ENCODE results near the gene MRS2.
"Not testable (repeated sequence)": the region's sequence is repeated elsewhere in the genome, so short reads cannot be mapped to it uniquely, and the experiment has no call there.

The MRS2 gene

DNA sequence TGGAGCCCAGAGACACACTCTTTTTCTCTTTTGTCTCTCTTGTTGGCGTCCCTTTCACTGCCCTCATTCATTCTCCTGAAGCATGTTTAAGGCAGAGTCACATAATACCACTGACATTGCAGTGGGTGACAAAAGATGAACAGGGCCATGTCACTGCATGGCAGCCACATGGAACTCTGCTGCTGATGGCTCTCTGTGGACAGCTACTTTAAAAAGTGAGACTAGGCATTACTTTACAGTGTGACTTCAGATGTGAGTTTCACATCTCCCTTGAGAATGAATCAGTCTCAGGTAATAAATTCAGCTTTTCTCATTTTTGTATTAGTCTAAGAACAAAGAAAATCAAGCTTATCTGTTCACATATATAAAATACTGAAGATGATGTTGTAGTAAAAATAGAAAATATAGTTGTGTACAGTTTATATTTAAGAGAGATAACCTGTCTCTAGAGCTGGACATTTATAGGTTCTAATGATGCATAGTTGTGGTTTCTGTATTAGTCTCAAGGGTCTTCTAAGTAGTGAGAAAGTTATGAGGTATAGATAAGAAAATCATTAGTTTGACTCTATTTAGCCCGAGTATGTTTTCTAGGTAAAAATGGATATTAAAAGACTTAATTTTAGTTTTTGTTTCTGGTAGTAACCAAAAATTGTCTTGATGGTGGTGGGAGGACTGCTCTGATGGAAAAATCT lies 6.1 kb downstream of the MRS2 start:
- no peak for DNase-seq
- Histone ChIP-seq H3K9me3 (ENCODE audit: severe bottlenecking) (no peaks in the 10 kb centered on the region), H3K27ac (no peak overlapping the region), H3K27me3 (ENCODE audit: insufficient read depth, low read depth, severe bottlenecking) (no peaks in the 10 kb centered on the region), H3K4me3 (ENCODE audit: low read depth, low read length) (no peak overlapping the region), H3K36me3 (peaks cover 91% of the 10 kb centered on the region)
- TF ChIP-seq, protein P1, sequence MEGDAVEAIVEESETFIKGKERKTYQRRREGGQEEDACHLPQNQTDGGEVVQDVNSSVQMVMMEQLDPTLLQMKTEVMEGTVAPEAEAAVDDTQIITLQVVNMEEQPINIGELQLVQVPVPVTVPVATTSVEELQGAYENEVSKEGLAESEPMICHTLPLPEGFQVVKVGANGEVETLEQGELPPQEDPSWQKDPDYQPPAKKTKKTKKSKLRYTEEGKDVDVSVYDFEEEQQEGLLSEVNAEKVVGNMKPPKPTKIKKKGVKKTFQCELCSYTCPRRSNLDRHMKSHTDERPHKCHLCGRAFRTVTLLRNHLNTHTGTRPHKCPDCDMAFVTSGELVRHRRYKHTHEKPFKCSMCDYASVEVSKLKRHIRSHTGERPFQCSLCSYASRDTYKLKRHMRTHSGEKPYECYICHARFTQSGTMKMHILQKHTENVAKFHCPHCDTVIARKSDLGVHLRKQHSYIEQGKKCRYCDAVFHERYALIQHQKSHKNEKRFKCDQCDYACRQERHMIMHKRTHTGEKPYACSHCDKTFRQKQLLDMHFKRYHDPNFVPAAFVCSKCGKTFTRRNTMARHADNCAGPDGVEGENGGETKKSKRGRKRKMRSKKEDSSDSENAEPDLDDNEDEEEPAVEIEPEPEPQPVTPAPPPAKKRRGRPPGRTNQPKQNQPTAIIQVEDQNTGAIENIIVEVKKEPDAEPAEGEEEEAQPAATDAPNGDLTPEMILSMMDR (IDR thresholded peaks at IDR 0.05; ENCODE audit: low read depth, low read length): no peak

DNA sequence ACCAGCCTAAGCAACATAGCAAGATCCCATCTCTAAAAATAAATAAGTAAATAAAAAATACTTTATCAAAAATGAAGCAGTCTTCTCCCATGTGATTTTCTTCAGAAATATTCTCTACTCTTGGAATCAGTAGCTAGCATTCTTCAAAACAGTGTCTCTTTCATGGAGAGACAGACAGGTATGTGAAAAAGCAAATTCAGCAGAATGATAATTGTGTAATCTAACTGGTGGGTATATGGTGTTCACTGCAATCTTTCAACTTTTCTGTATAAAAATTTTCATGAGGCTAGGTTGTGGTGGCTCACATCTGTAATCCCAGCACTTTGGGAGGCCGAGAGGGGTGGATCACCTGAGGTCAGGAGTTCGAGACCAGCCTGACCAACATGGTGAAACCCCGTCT lies 7.9 kb downstream of the MRS2 start:
- Histone ChIP-seq H3K27ac (no peak overlapping the region), H3K4me3 (ENCODE audit: low read depth, low read length) (no peak overlapping the region), H3K27me3 (ENCODE audit: insufficient read depth, low read depth, severe bottlenecking) (no peaks in the 10 kb centered on the region), H3K36me3 (peaks cover 88% of the 10 kb centered on the region), H3K9me3 (ENCODE audit: severe bottlenecking) (no peaks in the 10 kb centered on the region)
- DNase-seq: no peak
- TF ChIP-seq, protein P1 (IDR thresholded peaks at IDR 0.05; ENCODE audit: low read depth, low read length): no peak

DNA sequence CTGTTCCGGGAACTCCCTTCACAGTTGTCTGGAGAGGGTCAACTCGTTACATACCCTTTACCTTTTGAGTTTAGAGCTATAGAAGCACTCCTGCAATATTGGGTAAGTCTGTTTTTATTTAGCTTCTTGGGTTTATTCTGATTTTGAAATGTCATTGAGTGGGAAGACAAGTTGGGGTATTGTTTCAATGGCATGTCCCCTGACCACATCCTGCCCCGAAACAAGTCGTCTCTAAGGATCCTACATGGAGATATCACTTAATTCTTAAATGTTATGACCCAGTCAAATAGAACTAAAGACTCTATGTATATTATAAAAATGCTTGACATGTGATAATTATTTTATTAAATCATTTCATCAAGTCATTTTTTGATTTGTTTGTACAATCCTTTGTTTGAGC lies 9.6 kb downstream of the MRS2 start:
- TF ChIP-seq, protein P1 (IDR thresholded peaks at IDR 0.05; ENCODE audit: low read depth, low read length): no peak
- H3K36me3 ChIP-seq: peaks cover 91% of the 10 kb centered on the region
- no peaks in the 10 kb centered on the region for H3K9me3 ChIP-seq (ENCODE audit: severe bottlenecking)
- H3K27me3 ChIP-seq (ENCODE audit: insufficient read depth, low read depth, severe bottlenecking): no peaks in the 10 kb centered on the region
- no peak overlapping the region for H3K4me3 ChIP-seq (ENCODE audit: low read depth, low read length)
- H3K27ac ChIP-seq: no peak overlapping the region
- DNase-seq: no peak

DNA sequence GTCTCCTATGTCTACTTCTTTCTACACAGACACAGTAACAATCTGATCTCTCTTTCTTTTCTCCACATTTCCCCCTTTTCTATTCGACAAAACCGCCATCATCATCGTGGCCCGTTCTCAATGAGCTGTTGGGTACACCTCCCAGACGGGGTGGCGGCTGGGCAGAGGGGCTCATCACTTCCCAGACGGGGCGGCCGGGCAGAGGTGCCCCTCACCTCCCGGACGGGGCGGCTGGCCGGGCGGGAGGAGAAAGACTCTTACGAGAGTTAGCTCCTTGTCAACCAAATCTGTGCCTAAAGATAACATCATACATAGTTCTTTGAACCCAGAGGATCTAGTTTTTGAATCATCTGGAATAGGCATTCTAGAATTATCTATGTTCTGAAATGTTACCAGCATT lies 11.8 kb downstream of the MRS2 start:
- not testable (repeated sequence) for H3K27me3 ChIP-seq (ENCODE audit: insufficient read depth, low read depth, severe bottlenecking); DNase-seq; H3K27ac ChIP-seq; H3K9me3 ChIP-seq (ENCODE audit: severe bottlenecking); H3K4me3 ChIP-seq (ENCODE audit: low read depth, low read length)
- peaks cover 91% of the 10 kb centered on the region for H3K36me3 ChIP-seq

DNA sequence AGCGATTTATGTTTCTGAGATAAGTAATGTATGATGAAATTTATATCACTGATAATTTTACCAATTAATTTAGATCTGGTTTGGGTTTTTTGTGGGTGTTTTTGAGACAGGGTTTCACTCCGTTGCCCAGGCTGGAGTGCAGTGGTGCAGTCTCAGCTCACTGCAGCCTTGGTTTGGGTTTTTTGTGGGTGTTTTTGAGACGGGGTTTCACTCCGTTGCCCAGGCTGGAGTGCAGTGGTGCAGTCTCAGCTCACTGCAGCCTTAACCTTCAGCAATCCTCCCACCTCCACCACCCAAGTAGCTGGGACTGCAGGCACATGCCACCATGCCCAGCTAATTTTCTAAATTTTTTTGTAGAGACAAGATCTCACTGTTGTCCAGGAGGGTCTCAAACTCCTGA lies 13.0 kb downstream of the MRS2 start:
- no peaks in the 10 kb centered on the region for H3K27me3 ChIP-seq (ENCODE audit: insufficient read depth, low read depth, severe bottlenecking)
- no peak for DNase-seq
- TF ChIP-seq, protein P1 (IDR thresholded peaks at IDR 0.05; ENCODE audit: low read depth, low read length): no peak
- no peak overlapping the region for H3K4me3 ChIP-seq (ENCODE audit: low read depth, low read length)
- no peak overlapping the region for H3K27ac ChIP-seq
- H3K9me3 ChIP-seq (ENCODE audit: severe bottlenecking): no peaks in the 10 kb centered on the region
- H3K36me3 ChIP-seq: peaks cover 91% of the 10 kb centered on the region

DNA sequence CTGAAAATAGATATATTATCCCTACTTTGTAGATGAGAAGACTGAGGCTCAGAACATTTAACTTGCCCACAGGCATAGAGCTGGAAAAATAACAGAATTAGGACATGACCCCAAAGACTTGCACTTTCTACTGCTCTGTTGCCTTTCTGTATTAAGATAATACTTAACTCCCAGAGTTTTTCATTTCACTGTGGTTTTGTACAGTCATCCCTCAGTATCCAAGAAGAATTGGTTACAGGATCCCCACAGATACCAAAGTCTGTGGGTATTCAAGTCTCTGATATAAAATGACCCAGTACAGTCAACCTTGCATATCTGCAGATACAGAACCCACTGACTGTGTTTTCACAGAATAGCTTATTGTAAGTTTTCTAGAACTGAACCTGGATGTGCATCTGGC lies 16.8 kb downstream of the MRS2 start:
- H3K27me3 ChIP-seq (ENCODE audit: insufficient read depth, low read depth, severe bottlenecking): no peaks in the 10 kb centered on the region
- H3K27ac ChIP-seq: no peak overlapping the region
- TF ChIP-seq, protein P1 (IDR thresholded peaks at IDR 0.05; ENCODE audit: low read depth, low read length): no peak
- H3K36me3 ChIP-seq: peaks cover 100% of the 10 kb centered on the region
- DNase-seq: no peak
- no peaks in the 10 kb centered on the region for H3K9me3 ChIP-seq (ENCODE audit: severe bottlenecking)
- H3K4me3 ChIP-seq (ENCODE audit: low read depth, low read length): no peak overlapping the region
